Endothelial cell of umbilical vein (primary cell): ENCODE measurements around the gene AFG1L. TPM values are rescaled to one million over a fixed set of nuclear protein-coding genes. Genes with fewer than 3 reads are reported as not detected.

Source experiments
- BruUV-seq: library from RNA; stranded (reverse); fragments of 400-500 nt; replicated peaks from 2 replicates; lab custom pipeline; 2021; lab: Mats Ljungman, UMichigan
- CTCF ChIA-PET: fragments of 300-600, 350-600 bp; sonication (Branson Sonifier 250); formaldehyde crosslinking; loops from one replicate; lab custom pipeline; 2021; ENCODE audit warnings: antibody characterized with exemption, inconsistent platforms; lab: Charles Lee
- POLR2A ChIA-PET: fragments of 300-600, 350-600 bp; sonication (Branson Sonifier 250); formaldehyde crosslinking; loops from one replicate; lab custom pipeline; 2021; ENCODE audit warnings: antibody characterized with exemption, inconsistent platforms; lab: Charles Lee
- DNase-seq: peaks from one replicate; pipeline ENCODE4 v3.0.0-alpha.2; 2011; ENCODE audit warnings: low read depth, low spot score
- FAIRE-seq: peaks from 2 replicates; lab custom pipeline; 2011; peaks lifted over from hg19 to GRCh38; lab: Jason Lieb, UNC
- H2AFZ ChIP-seq: 2 replicates; pipeline ENCODE4 v1.6.0; 2012; ENCODE audit warnings: low read depth, low read length, control low read depth, inconsistent platforms
- H3K27ac ChIP-seq: 2 replicates; pipeline ENCODE4 v1.5.1; 2011; ENCODE audit warnings: low read depth, mild to moderate bottlenecking, control low read depth, low read length, moderate library complexity; ENCODE audit not compliant: insufficient read depth
- H3K27me3 ChIP-seq, 2 experiments: 2 replicates each; pipeline versions ENCODE4 v1.6.0 to v1.6.1; 2011; ENCODE audit warnings: low read length in 2 of 2, mixed read lengths in 1 of 2; ENCODE audit not compliant: control insufficient read depth in 2 of 2, insufficient read depth in 2 of 2
- H3K36me3 ChIP-seq, 2 experiments: 2 replicates in 1 of 2; 3 replicates in 1 of 2; pipeline ENCODE4 v1.5.1; 2011; ENCODE audit warnings: low read length in 2 of 2, mild to moderate bottlenecking in 1 of 2, moderate library complexity in 1 of 2; ENCODE audit not compliant: control insufficient read depth in 2 of 2, insufficient read depth in 2 of 2; ENCODE audit errors: extremely low read depth in 1 of 2
- H3K4me1 ChIP-seq: 3 replicates; pipeline ENCODE4 v1.5.1; 2011; ENCODE audit warnings: mild to moderate bottlenecking, low read length; ENCODE audit not compliant: control insufficient read depth, insufficient read depth; ENCODE audit errors: extremely low read depth
- H3K4me2 ChIP-seq: 2 replicates; pipeline ENCODE4 v1.6.1; 2011; ENCODE audit warnings: low read length, control low read depth, mixed read lengths; ENCODE audit not compliant: insufficient read depth
- H3K4me3 ChIP-seq, 3 experiments: fragments of 200-600 bp in 1 of 3; sonication (generic), shearing (Covaris generic) in 1 of 3; replicated peaks in 1 of 3; 2 replicates each; pipeline ENCODE4 v1.5.1; 2011 to 2016; ENCODE audit warnings: control low read depth in 3 of 3, low read length in 3 of 3, mild to moderate bottlenecking in 2 of 3, inconsistent platforms in 1 of 3, low read depth in 1 of 3, moderate library complexity in 1 of 3; ENCODE audit not compliant: insufficient read depth in 1 of 3
- H3K79me2 ChIP-seq: 2 replicates; pipeline ENCODE4 v1.6.0; 2012; ENCODE audit warnings: low read length, inconsistent platforms; ENCODE audit not compliant: control insufficient read depth, insufficient read depth
- H3K9ac ChIP-seq: replicated peaks from 2 replicates; pipeline ENCODE3; 2011; ENCODE audit warnings: low read length, control low read depth; ENCODE audit not compliant: insufficient read depth; ENCODE audit errors: extremely low read depth
- H3K9me1 ChIP-seq: replicated peaks from 3 replicates; pipeline ENCODE4 v1.6.0; 2011; ENCODE audit warnings: mild to moderate bottlenecking, low read length; ENCODE audit not compliant: control insufficient read depth, insufficient read depth; ENCODE audit errors: extremely low read depth
- H3K9me3 ChIP-seq: replicated peaks from 2 replicates; pipeline ENCODE4 v1.5.1; 2012; ENCODE audit warnings: low read length, inconsistent platforms; ENCODE audit not compliant: control insufficient read depth, insufficient read depth
- H4K20me1 ChIP-seq: replicated peaks from 2 replicates; pipeline ENCODE3; 2011; ENCODE audit warnings: mild to moderate bottlenecking, low read length; ENCODE audit not compliant: control insufficient read depth, insufficient read depth; ENCODE audit errors: extremely low read depth
- CTCF ChIP-seq, 2 donors: IDR thresholded peaks; 1 replicate in 1 of 2; 2 replicates in 1 of 2; pipeline ENCODE4 v1.5.1; 2011; ENCODE audit warnings: low read length in 2 of 2, mild to moderate bottlenecking in 2 of 2, moderate library complexity in 2 of 2, control low read depth in 1 of 2, inconsistent platforms in 1 of 2, low read depth in 1 of 2; ENCODE audit not compliant: insufficient read depth in 1 of 2; ENCODE audit errors: extremely low read depth in 1 of 2
- EZH2 ChIP-seq: IDR thresholded peaks from 2 replicates; pipeline ENCODE4 v1.6.1; 2012; ENCODE audit warnings: borderline replicate concordance, low read depth, mild to moderate bottlenecking, moderate library complexity, low read length, inconsistent platforms; ENCODE audit not compliant: severe bottlenecking
- FOS ChIP-seq: IDR thresholded peaks from 2 replicates; pipeline ENCODE4 v1.6.1; 2011; ENCODE audit warnings: mild to moderate bottlenecking, low read length, moderate library complexity, borderline replicate concordance; ENCODE audit not compliant: insufficient read depth
- GATA2 ChIP-seq: IDR thresholded peaks from 2 replicates; pipeline ENCODE4 v1.7.0; 2011; ENCODE audit warnings: low read depth, mild to moderate bottlenecking, moderate library complexity, mixed read lengths, low read length; ENCODE audit not compliant: insufficient read length, insufficient read depth
- JUN ChIP-seq: IDR thresholded peaks from 2 replicates; pipeline ENCODE4 v1.6.1; 2011; ENCODE audit warnings: borderline replicate concordance, low read depth; ENCODE audit not compliant: insufficient read length, insufficient read depth
- MAX ChIP-seq: IDR thresholded peaks from 2 replicates; pipeline ENCODE4 v1.6.1; 2011; ENCODE audit not compliant: insufficient read depth, insufficient read length
- MYC ChIP-seq: IDR thresholded peaks from one replicate; pipeline ENCODE4 v1.6.1; 2011; ENCODE audit warnings: mild to moderate bottlenecking, low read depth, low read length
- POLR2A ChIP-seq: IDR thresholded peaks from 2 replicates; pipeline ENCODE4 v1.6.1; 2012; ENCODE audit warnings: low read depth, mild to moderate bottlenecking, control low read depth, low read length
- POLR2AphosphoS5 ChIP-seq: IDR thresholded peaks from 2 replicates; pipeline ENCODE4 v1.6.1; 2012; ENCODE audit warnings: low read depth, mild to moderate bottlenecking, control low read depth, low read length, moderate library complexity; ENCODE audit not compliant: insufficient read depth
- dilution Hi-C: fragments of 300-500 bp; cut with MboI; formaldehyde crosslinking; loops from one replicate; pipeline ENCODE4 v1.15.0; 2019; ENCODE audit warnings: low sequenced_read_pairs; ENCODE audit not compliant: extremely low pct_ligation_motif_present
- intact Hi-C: fragments of 100-400 bp; cut with micrococcal nuclease; formaldehyde crosslinking; loops from one replicate; pipeline ENCODE4 v1.10.0; 2022
- polyA plus RNA-seq, 4 experiments: library from polyadenylated mRNA; depleted of rRNA in 3 of 4; stranded (reverse) in 3 of 4; unstranded in 1 of 4; fragments of >200 nt; gene quantifications; 2 replicates each; pipeline versions ENCODE4 v1.2.1 to v1.2.3, GENCODE V29; 2011 to 2012; ENCODE audit warnings: missing spikeins in 1 of 4
- total RNA-seq: library from RNA; stranded (reverse); gene quantifications from 2 replicates; pipeline ENCODE4 v1.2.3, GENCODE V29; 2021

The AFG1L gene
- total and polyA plus RNA-seq, 2 donors (not counting 3 experiments of a cell fraction or from before 2014, with no cell fraction given): 1.0 to 6.2 TPM

GRCh38 chr6:108368431-108369030 is 73.7 kb downstream of the AFG1L start:
- H3K4me2 ChIP-seq: no peak overlapping the region
- TF ChIP-seq JUN (no peak), GATA2 (no peak), MYC (no peak), CTCF (IDR thresholded peaks at IDR 0.05; ENCODE audit: extremely low read depth in 1 of 2, insufficient read depth in 1 of 2, low read depth in 1 of 2, low read length in 2 of 2) (no peak), FOS (no peak), MAX (no peak), POLR2A (no peak), EZH2 (no peak), POLR2AphosphoS5 (no peak)
- H3K27ac ChIP-seq: no peak overlapping the region
- FAIRE-seq (no peak), DNase-seq (no peak)
- no peaks in the 10 kb centered on the region for H3K79me2 ChIP-seq
- POLR2A ChIA-PET: no interaction called here
- no peaks in the 10 kb centered on the region for H3K27me3 ChIP-seq
- H3K4me3 ChIP-seq: no peak overlapping the region
- dilution Hi-C loops (no loop called here), intact Hi-C loops (no loop called here)
- H3K9ac ChIP-seq: no peak overlapping the region
- no peak overlapping the region for H2AFZ ChIP-seq
- H3K4me1 ChIP-seq: no peaks in the 10 kb centered on the region
- H3K9me3 ChIP-seq: no peaks in the 10 kb centered on the region
- BruUV-seq: no TSS peak
- no peaks in the 10 kb centered on the region for H3K9me1 ChIP-seq
- H4K20me1 ChIP-seq: no peaks in the 10 kb centered on the region
- H3K36me3 ChIP-seq: no peaks in the 10 kb centered on the region
- CTCF ChIA-PET: interaction anchor here (1.0 to 4.8 kb wide), 4 partner anchors 11 to 129 kb away, joined by 3 to 54 read pairs (median 4); no protein-coding TSS in a partner anchor
